ENCODE results near the gene SLCO1A2. TPM values are rescaled to one million over a fixed set of nuclear protein-coding genes. Genes with fewer than 3 reads are reported as not detected.

SLCO1A2 gene
- total and polyA plus RNA-seq, 2 of the 8 experiments (the other 6 are each of a cell fraction or from before 2014, with no cell fraction given): 2.9 to 5.1 TPM

GRCh38 chr12:21350975-21351374, 16.3 kb upstream of the SLCO1A2 start:
- H3K4me1 ChIP-seq (replicated peaks in 1 of 4; ENCODE audit: control insufficient read depth in 3 of 4, insufficient read depth in 4 of 4, low read length in 3 of 4): 0 out of 7 replicates have a peak, but pooled peaks cover 0 to 2% (median 0%) of the 10 kb centered on the region in 4 experiments
- H4K91ac ChIP-seq (replicated peaks; ENCODE audit: insufficient read length, low read length): no peak overlapping the region
- no peak overlapping the region for H3K14ac ChIP-seq (ENCODE audit: insufficient read length)
- no peak overlapping the region for H3K4ac ChIP-seq (replicated peaks; ENCODE audit: insufficient read length, low read depth, low read length)
- DNase-seq (ENCODE audit: low read depth in 1 of 2, low spot score in 2 of 2) (no peak), FAIRE-seq (no peak)
- H3K18ac ChIP-seq (ENCODE audit: extremely low read depth, low read length): no peak overlapping the region
- ChIA-PET CTCF (ENCODE audit: partially characterized antibody) (no interaction called here), POLR2A (ENCODE audit: partially characterized antibody) (no interaction called here)
- H3K23ac ChIP-seq (ENCODE audit: insufficient read length): no peak overlapping the region
- no peaks in the 10 kb centered on the region for H3K36me3 ChIP-seq (ENCODE audit: control insufficient read depth in 2 of 4, insufficient read depth in 4 of 4, low read length in 3 of 4)
- H3K9ac ChIP-seq (replicated peaks in 1 of 4; ENCODE audit: extremely low read depth in 1 of 4, low read depth in 3 of 4, low read length in 3 of 4): no peak overlapping the region
- H4K5ac ChIP-seq (ENCODE audit: insufficient read length, low read depth, low read length): no peak overlapping the region
- H2BK5ac ChIP-seq (ENCODE audit: low read depth, low read length): no peak overlapping the region
- no peaks in the 10 kb centered on the region for H3K9me3 ChIP-seq (ENCODE audit: insufficient read depth in 2 of 2, low read depth in 1 of 2, low read length in 1 of 2)
- no peak overlapping the region for H3K27ac ChIP-seq (ENCODE audit: low read depth, low read length)
- no peak overlapping the region for H3K4me2 ChIP-seq (ENCODE audit: insufficient read depth in 1 of 2, low read depth in 2 of 2, low read length in 2 of 2)
- no peak overlapping the region for H2BK20ac ChIP-seq (ENCODE audit: low read length)
- H3K23me2 ChIP-seq (ENCODE audit: low read depth, low read length): no peaks in the 10 kb centered on the region
- no peaks in the 10 kb centered on the region for H4K20me1 ChIP-seq (replicated peaks in 1 of 2; ENCODE audit: control insufficient read depth in 1 of 2, insufficient read depth in 2 of 2, low read length in 2 of 2)
- H3K79me2 ChIP-seq (ENCODE audit: control insufficient read depth in 1 of 2, insufficient read depth in 2 of 2, low read length in 2 of 2): no peaks in the 10 kb centered on the region
- no peak overlapping the region for H4K8ac ChIP-seq (ENCODE audit: extremely low read depth, insufficient read depth, low read length)
- no peak overlapping the region for H2BK15ac ChIP-seq (ENCODE audit: low read length)
- H3K56ac ChIP-seq (replicated peaks; ENCODE audit: insufficient read length, low read depth, low read length): no peak overlapping the region
- no peaks in the 10 kb centered on the region for H3K27me3 ChIP-seq (replicated peaks in 1 of 4; ENCODE audit: control insufficient read depth in 3 of 4, extremely low read depth in 1 of 4, insufficient read depth in 3 of 4, low read length in 3 of 4)
- H2BK120ac ChIP-seq (replicated peaks; ENCODE audit: low read depth, low read length): no peak overlapping the region
- H3K79me1 ChIP-seq (ENCODE audit: low read depth, low read length): no peaks in the 10 kb centered on the region
- no peak overlapping the region for H2AFZ ChIP-seq (ENCODE audit: low read length)
- whole genome bisulfite sequencing, 2 experiments (ENCODE audit: extremely low coverage in 1 of 2, insufficient coverage in 1 of 2, insufficient read length in 1 of 2, insufficient replicate concordance in 2 of 2, low coverage in 1 of 2, low lambda C conversion rate in 2 of 2, missing lambda C conversion rate in 1 of 2): 95% methylated on average over 1 of the region's 1 CpG; no CpG with 5 or more reads in 1 of the 2 experiments
- no peak overlapping the region for H3K4me3 ChIP-seq (ENCODE audit: extremely low read depth in 1 of 4, insufficient read depth in 2 of 4, low read depth in 3 of 4, low read length in 4 of 4)
- H2AK5ac ChIP-seq (ENCODE audit: low read depth, low read length): no peak overlapping the region
- TF ChIP-seq CREB1 (IDR thresholded peaks at IDR 0.05) (no peak), ASH2L (IDR thresholded peaks at IDR 0.05; ENCODE audit: low read length) (no peak), USF2 (IDR thresholded peaks at IDR 0.05; ENCODE audit: low read length) (no peak), TEAD4 (IDR thresholded peaks at IDR 0.05; ENCODE audit: low read depth, low read length) (no peak), FOSL1 (IDR thresholded peaks at IDR 0.05; ENCODE audit: insufficient read depth, low read depth, low read length) (no peak), NANOG (IDR thresholded peaks at IDR 0.05; ENCODE audit: insufficient read depth, low read depth, low read length, poor library complexity, severe bottlenecking) (no peak), KDM5A (IDR thresholded peaks at IDR 0.05; ENCODE audit: low read length) (no peak), POU5F1 (IDR thresholded peaks at IDR 0.05; ENCODE audit: low read depth, low read length) (no peak), CBX5 (IDR thresholded peaks at IDR 0.05; ENCODE audit: low read depth, low read length) (no peak), RAD21 (IDR thresholded peaks at IDR 0.05 in 1 of 2, conservative IDR thresholded peaks at IDR 0.05 in 1 of 2; ENCODE audit: low read depth in 2 of 2, low read length in 2 of 2) (no peak), YY1 (IDR thresholded peaks at IDR 0.05; ENCODE audit: low read depth, low read length) (no peak), SP4 (IDR thresholded peaks at IDR 0.05; ENCODE audit: low read length) (no peak), GABPA (IDR thresholded peaks at IDR 0.05; ENCODE audit: borderline replicate concordance, insufficient read depth, low read length) (no peak)
- H2BK12ac ChIP-seq (ENCODE audit: low read depth, low read length): no peak overlapping the region

Data from H1 (cell line).